NCI-H2081 treated with DMSO at 0.1 percent for 48 hours (cell line): ENCODE data around the gene PLA2G4A.
"Not testable (repeated sequence)": the region's sequence is repeated elsewhere in the genome, so short reads cannot be mapped to it uniquely, and the experiment has no call there.

Source experiments
- DNase-seq: peaks from one replicate; lab custom pipeline; 2025; lab: John Stamatoyannopoulos, UW

The PLA2G4A gene

GRCh38 chr1:186875896-186876835, 47.4 kb downstream of the PLA2G4A start:
- no peak for DNase-seq

- no peak for DNase-seq
These were observed 49.6 kb downstream of the PLA2G4A start for GRCh38 chr1:186878356-186878755.

- DNase-seq: no peak
These were observed 52.2 kb downstream of the PLA2G4A start for GRCh38 chr1:186880982-186881381.

GRCh38 chr1:186882372-186883134, 53.8 kb downstream of the PLA2G4A start:
- DNase-seq: no peak

- no peak for DNase-seq
These were observed 55.5 kb downstream of the PLA2G4A start for GRCh38 chr1:186884251-186884650.

GRCh38 chr1:186887203-186887602, 58.5 kb downstream of the PLA2G4A start:
- no peak for DNase-seq

GRCh38 chr1:186888367-186888766, 59.6 kb downstream of the PLA2G4A start:
- DNase-seq: no peak

GRCh38 chr1:186892936-186893335, 64.2 kb downstream of the PLA2G4A start:
- DNase-seq: no peak

GRCh38 chr1:186894415-186894814, 65.7 kb downstream of the PLA2G4A start:
- DNase-seq: no peak

GRCh38 chr1:186896211-186896610, 67.5 kb downstream of the PLA2G4A start:
- no peak for DNase-seq

GRCh38 chr1:186897008-186897407, 68.3 kb downstream of the PLA2G4A start:
- DNase-seq: no peak

GRCh38 chr1:186899577-186899976, 70.8 kb downstream of the PLA2G4A start:
- DNase-seq: no peak

- no peak for DNase-seq
These were observed 71.2 kb downstream of the PLA2G4A start for GRCh38 chr1:186899977-186900376.

- no peak for DNase-seq
These were observed 71.9 kb downstream of the PLA2G4A start for GRCh38 chr1:186900539-186901237.

GRCh38 chr1:186901631-186902030, 72.9 kb downstream of the PLA2G4A start:
- DNase-seq: no peak

- DNase-seq: no peak
These were observed 74.8 kb downstream of the PLA2G4A start for GRCh38 chr1:186903374-186904136.

- no peak for DNase-seq
These were observed 75.6 kb downstream of the PLA2G4A start for GRCh38 chr1:186904361-186904760.

GRCh38 chr1:186905561-186905960, 76.8 kb downstream of the PLA2G4A start:
- no peak for DNase-seq

- DNase-seq: no peak
These were observed 86.8 kb downstream of the PLA2G4A start for GRCh38 chr1:186915555-186915954.

- DNase-seq: not testable (repeated sequence)
These were observed 88.5 kb downstream of the PLA2G4A start for GRCh38 chr1:186917106-186917786.

GRCh38 chr1:186921386-186921785, 92.6 kb downstream of the PLA2G4A start:
- DNase-seq: not testable (repeated sequence)
